ENCODE measurements around the gene PDXDC1. TPM values are rescaled to one million over a fixed set of nuclear protein-coding genes. Genes with fewer than 3 reads are reported as not detected.
"Not testable (repeated sequence)": the region's sequence is repeated elsewhere in the genome, so short reads cannot be mapped to it uniquely, and the experiment has no call there.

Gene PDXDC1
- total RNA-seq, 2 experiments from 2014 or later, result 44.6 to 45.0 TPM

- POLR2A ChIA-PET; H3K4me3 Mint-ChIP-seq; DNase-seq; H3K27me3 Mint-ChIP-seq; H3K27ac Mint-ChIP-seq; CTCF ChIA-PET; ATAC-seq; H3K4me1 Mint-ChIP-seq (ENCODE audit: low read depth); H3K36me3 Mint-ChIP-seq (ENCODE audit: low read depth); H3K9me3 Mint-ChIP-seq; intact Hi-C loops (cut with micrococcal nuclease): not testable (repeated sequence)
Measured at GRCh38 chr16:15180946-15181345, 206.1 kb downstream of the PDXDC1 start.

GRCh38 chr16:15184000-15184399 lies 209.2 kb downstream of the PDXDC1 start:
- intact Hi-C loops (cut with micrococcal nuclease); H3K27me3 Mint-ChIP-seq: not testable (repeated sequence)

More at GRCh38 chr16:15184000-15184399, 209.2 kb downstream of the PDXDC1 start:
- H3K4me3 Mint-ChIP-seq; CTCF ChIA-PET; H3K27ac Mint-ChIP-seq; DNase-seq; ATAC-seq; H3K9me3 Mint-ChIP-seq; POLR2A ChIA-PET; H3K36me3 Mint-ChIP-seq (ENCODE audit: low read depth); H3K4me1 Mint-ChIP-seq (ENCODE audit: low read depth): not testable (repeated sequence)

Small RNA genes within 50 kb of the gene (microRNA-seq; reads per million reads assigned to microRNA genes)
- not detected for gene MIR1972-1 (ENCODE audit: borderline microRNAs expressed, borderline replicate concordance)
- gene MIR3180-4 (ENCODE audit: borderline microRNAs expressed, borderline replicate concordance), result not detected
- not detected for gene MIR6511A1 (ENCODE audit: borderline microRNAs expressed, borderline replicate concordance)
- not detected for gene MIR6511B2 (ENCODE audit: borderline microRNAs expressed, borderline replicate concordance)
- not detected for gene MIR6770-1 (ENCODE audit: borderline microRNAs expressed, borderline replicate concordance)

Other genes with a start within 250 kb of the PDXDC1 start
- gene NPIPA2, start 232.5 kb upstream of the PDXDC1 start, total RNA-seq, result 1 to 10 TPM; 2.0 to 4.1 TPM
- 10 to 100 TPM; 39.8 to 40.5 TPM for gene NOMO1, start 141.3 kb upstream of the PDXDC1 start, total RNA-seq
- gene NPIPA1, start 37.6 kb upstream of the PDXDC1 start, total RNA-seq, result 10 to 100 TPM; 76.9 to 77.3 TPM
- 10 to 100 TPM; 34.9 to 37.7 TPM for gene NTAN1, start 81.0 kb downstream of the PDXDC1 start, total RNA-seq
- gene RRN3, start 119.2 kb downstream of the PDXDC1 start, total RNA-seq, result 10 to 100 TPM; 30.3 to 33.0 TPM

Data from activated CD8-positive, alpha-beta T cell treated with anti-CD3 and anti-CD28 coated beads for 36 hours (primary cell).